GM12878 (cell line): ENCODE data around the gene KLK6. TPM values are rescaled to one million over a fixed set of nuclear protein-coding genes. Genes with fewer than 3 reads are reported as not detected.

ENCODE experiments used
- ATAC-seq: fragments of 200-7000 bp; cut with Tn5 transposase; 3 replicates; pipeline ENCODE4 v1.9.1; 2020; ENCODE audit warnings: mild to moderate bottlenecking, moderate library complexity
- BruUV-seq: library from RNA; stranded (reverse); fragments of 400-500 nt; replicated peaks from 2 replicates; lab custom pipeline; 2021; lab: Mats Ljungman, UMichigan
- CTCF ChIA-PET: fragments of 300-600 bp; sonication (Branson Sonifier 250); formaldehyde crosslinking; extraction: SDS; loops from one replicate; lab custom pipeline; 2021; ENCODE audit warnings: inconsistent platforms; lab: Yijun Ruan, JAX
- POLR2A ChIA-PET: fragments of 350-600 bp; formaldehyde crosslinking; extraction: SDS; loops from one replicate; lab custom pipeline; 2021; ENCODE audit warnings: inconsistent platforms; lab: Charles Lee
- RAD21 ChIA-PET: fragments of 300-600 bp; sonication (Branson Sonifier 250); formaldehyde crosslinking; loops from one replicate; lab custom pipeline; 2023; ENCODE audit warnings: antibody characterized with exemption; ENCODE audit not compliant: unreplicated experiment; lab: Charles Lee
- SMC1A ChIA-PET: fragments of 300-600 bp; sonication (Branson Sonifier 250); formaldehyde crosslinking; loops from one replicate; lab custom pipeline; 2023; ENCODE audit not compliant: unreplicated experiment, uncharacterized antibody; lab: Charles Lee
- DNase-seq: peaks from one replicate; pipeline ENCODE4 v3.0.0-alpha.2; 2011; ENCODE audit warnings: low read depth, low spot score
- FAIRE-seq: peaks from 3 replicates; lab custom pipeline; 2011; peaks lifted over from hg19 to GRCh38; lab: Jason Lieb, UNC
- H2AFZ ChIP-seq: 2 replicates; pipeline ENCODE4 v1.6.0; 2011; ENCODE audit warnings: low read depth, low read length, control low read depth; ENCODE audit not compliant: control insufficient read depth
- H3K27ac ChIP-seq: 2 replicates; pipeline ENCODE4 v1.5.1; 2011; ENCODE audit warnings: control low read depth; ENCODE audit not compliant: control insufficient read depth, insufficient read depth
- H3K27me3 ChIP-seq, 2 experiments: replicated peaks in 1 of 2; 2 replicates each; pipeline versions ENCODE4 v1.6.0 to v1.6.1; 2011; ENCODE audit warnings: low read length in 1 of 2; ENCODE audit not compliant: control insufficient read depth in 2 of 2, insufficient read depth in 2 of 2
- H3K36me3 ChIP-seq, 2 experiments: 2 replicates each; pipeline ENCODE4 v1.5.1; 2011; ENCODE audit warnings: low read length in 1 of 2; ENCODE audit not compliant: control insufficient read depth in 2 of 2, insufficient read depth in 2 of 2
- H3K4me1 ChIP-seq: 2 replicates; pipeline ENCODE4 v1.6.1; 2011; ENCODE audit warnings: mild to moderate bottlenecking, low read length, moderate library complexity, mixed read lengths; ENCODE audit not compliant: control insufficient read depth, insufficient read depth
- H3K4me2 ChIP-seq: 2 replicates; pipeline ENCODE4 v1.6.0; 2011; ENCODE audit warnings: control low read depth; ENCODE audit not compliant: control insufficient read depth, insufficient read depth
- H3K4me3 ChIP-seq: fragments of 200-600 bp; sonication (generic); 2 replicates; pipeline ENCODE4 v1.5.1; 2016
- H3K79me2 ChIP-seq: 2 replicates; pipeline ENCODE4 v1.6.0; 2011; ENCODE audit warnings: low read length; ENCODE audit not compliant: control insufficient read depth, insufficient read depth
- H3K9ac ChIP-seq: 2 replicates; pipeline ENCODE4 v1.8.0; 2011; ENCODE audit warnings: low read length, control low read depth, mixed read lengths; ENCODE audit not compliant: control insufficient read depth, insufficient read depth
- H3K9me3 ChIP-seq: replicated peaks from 3 replicates; pipeline ENCODE4 v1.5.1; 2011; ENCODE audit warnings: mild to moderate bottlenecking, low read length; ENCODE audit not compliant: control insufficient read depth, insufficient read depth
- H4K20me1 ChIP-seq: 2 replicates; pipeline ENCODE4 v1.6.0; 2011; ENCODE audit not compliant: control insufficient read depth, insufficient read depth
- HCFC1 ChIP-seq: fragments of 150-350 bp; IDR thresholded peaks from 2 replicates; pipeline ENCODE4 v1.6.1; 2014; ENCODE audit warnings: low read length
- IKZF1 ChIP-seq: fragments of 450-650 bp; conservative IDR thresholded peaks from 2 replicates; pipeline ENCODE4 v1.6.1; 2017; ENCODE audit warnings: antibody characterized with exemption, mild to moderate bottlenecking
- NR2F1 ChIP-seq: fragments of 450-650 bp; conservative IDR thresholded peaks from 2 replicates; pipeline ENCODE4 v1.6.1; 2017; ENCODE audit warnings: mild to moderate bottlenecking
- SMAD5 ChIP-seq: IDR thresholded peaks from 2 replicates; pipeline ENCODE4 v1.6.1; 2016; ENCODE audit warnings: antibody characterized with exemption, low read depth
- SUPT20H ChIP-seq: IDR thresholded peaks from 2 replicates; pipeline ENCODE4 v1.6.1; 2011; ENCODE audit warnings: low read depth, mild to moderate bottlenecking, low read length, moderate library complexity, borderline replicate concordance; ENCODE audit not compliant: control insufficient read depth
- YBX1 ChIP-seq: fragments of 450-650 bp; IDR thresholded peaks from 2 replicates; pipeline ENCODE4 v1.6.1; 2016; ENCODE audit warnings: antibody characterized with exemption
- ZZZ3 ChIP-seq: IDR thresholded peaks from 2 replicates; pipeline ENCODE4 v1.6.1; 2011; ENCODE audit warnings: low read depth; ENCODE audit not compliant: control insufficient read depth, insufficient read length
- WGBS: methylation state at CpG from one replicate; pipeline ENCODE4 v1.1.6; 2016; ENCODE audit warnings: low lambda C conversion rate; ENCODE audit not compliant: insufficient replicate concordance, insufficient coverage; ENCODE audit errors: missing lambda C conversion rate; 5-methylcytosine and 5-hydroxymethylcytosine counted together
- in situ Hi-C: fragments of 300-500 bp; cut with MboI; formaldehyde crosslinking; loops from 9 replicates; pipeline ENCODE4 v1.14.3; 2018; ENCODE audit warnings: mixed read lengths
- intact Hi-C: fragments of 100-400 bp; cut with micrococcal nuclease; formaldehyde crosslinking; loops from one replicate; pipeline ENCODE4 v1.14.2; 2022; ENCODE audit not compliant: unreplicated experiment
- polyA plus RNA-seq, 11 experiments: library from polyadenylated mRNA; depleted of rRNA in 4 of 11; unstranded in 6 of 11; stranded (reverse) in 5 of 11; fragments of >200 nt; fragmentation: Nextera tagmentation in 4 of 11; fragmentation: Illumina TruSeq in 1 of 11; extraction: Ambion mirVana in 4 of 11; extraction: Trizol in 1 of 11; gene quantifications; 1 replicate in 1 of 11; 2 replicates in 10 of 11; pipeline versions ENCODE4 v1.2.1 to v1.2.3, GENCODE V29; 2011 to 2016; ENCODE audit warnings: inconsistent platforms in 2 of 11, missing spikeins in 2 of 11, low read depth in 1 of 11
- total RNA-seq, 4 experiments: library from RNA; depleted of rRNA in 3 of 4; stranded (reverse); fragments of >200 nt in 3 of 4; fragmentation: Illumina TruSeq in 1 of 4; extraction: Trizol in 1 of 4; gene quantifications; 2 replicates each; pipeline versions ENCODE4 v1.2.1 to v1.2.3, GENCODE V29; 2013 to 2021
- TF ChIP-seq, protein P1 (sequence below): IDR thresholded peaks from 2 replicates; pipeline ENCODE4 v1.6.1; 2011; ENCODE audit warnings: mild to moderate bottlenecking, low read depth, low read length, moderate library complexity; ENCODE audit not compliant: insufficient replicate concordance

KLK6 gene
- total and polyA plus RNA-seq, 10 of the 15 experiments (the other 5 are each of a cell fraction or from before 2014, with no cell fraction given): not detected

GRCh38 chr19:51007488-51007887 lies 38.1 kb upstream of the KLK6 start (continued):
- no peak for TF ChIP-seq SUPT20H
- TF ChIP-seq HCFC1: no peak

GRCh38 chr19:51006406-51006805 lies 37.0 kb upstream of the KLK6 start:
- Histone ChIP-seq H3K4me3 (no peak overlapping the region), H3K4me2 (no peak overlapping the region), H4K20me1 (no peaks in the 10 kb centered on the region), H2AFZ (no peak overlapping the region), H3K36me3 (no peaks in the 10 kb centered on the region), H3K27me3 (no peaks in the 10 kb centered on the region), H3K9ac (no peak overlapping the region), H3K9me3 (no peaks in the 10 kb centered on the region), H3K79me2 (no peaks in the 10 kb centered on the region), H3K4me1 (no peaks in the 10 kb centered on the region), H3K27ac (no peak overlapping the region)
- ChIA-PET SMC1A (no interaction called here), CTCF (no interaction called here), RAD21 (no interaction called here), POLR2A (no interaction called here)
- FAIRE-seq (no peak), ATAC-seq (no peak), DNase-seq (no peak)
- BruUV-seq: no TSS peak
- in situ Hi-C loops: no loop called here
- WGBS: 42% methylated on average over 8 of the region's 8 CpGs
- intact Hi-C loops: no loop called here
- TF ChIP-seq ZZZ3 (no peak), SMAD5 (no peak), NR2F1 (no peak), YBX1 (no peak), IKZF1 (no peak)
- TF ChIP-seq, protein P1, sequence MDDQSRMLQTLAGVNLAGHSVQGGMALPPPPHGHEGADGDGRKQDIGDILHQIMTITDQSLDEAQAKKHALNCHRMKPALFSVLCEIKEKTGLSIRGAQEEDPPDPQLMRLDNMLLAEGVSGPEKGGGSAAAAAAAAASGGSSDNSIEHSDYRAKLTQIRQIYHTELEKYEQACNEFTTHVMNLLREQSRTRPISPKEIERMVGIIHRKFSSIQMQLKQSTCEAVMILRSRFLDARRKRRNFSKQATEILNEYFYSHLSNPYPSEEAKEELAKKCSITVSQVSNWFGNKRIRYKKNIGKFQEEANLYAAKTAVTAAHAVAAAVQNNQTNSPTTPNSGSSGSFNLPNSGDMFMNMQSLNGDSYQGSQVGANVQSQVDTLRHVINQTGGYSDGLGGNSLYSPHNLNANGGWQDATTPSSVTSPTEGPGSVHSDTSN: no peak
